ENCODE results near the gene PSMB11. TPM values are rescaled to one million over a fixed set of nuclear protein-coding genes. Genes with fewer than 3 reads are reported as not detected.

Gene PSMB11
- total RNA-seq, 1 experiment from 2014 or later: not detected

Other genes starting within 250 kb of the PSMB11 start
- gene SLC7A7, start 226.8 kb upstream of the PSMB11 start, total RNA-seq (2014; rRNA removed; shearing (Covaris generic)): 27.3 and 28.1 TPM in 2 replicates
- gene MRPL52, start 212.3 kb upstream of the PSMB11 start, total RNA-seq (2014; rRNA removed; shearing (Covaris generic)): 77.9 and 133 TPM in 2 replicates
- 294 and 298 TPM in 2 replicates for gene MMP14, start 205.6 kb upstream of the PSMB11 start, total RNA-seq (2014; rRNA removed; shearing (Covaris generic))
- gene LRP10, start 170.5 kb upstream of the PSMB11 start, total RNA-seq (2014; rRNA removed; shearing (Covaris generic)): 37.1 and 41.5 TPM in 2 replicates
- gene REM2, start 159.0 kb upstream of the PSMB11 start, total RNA-seq (2014; rRNA removed; shearing (Covaris generic)): not detected in 2 replicates
- 62.2 and 78.0 TPM in 2 replicates for gene RBM23, start 123.1 kb upstream of the PSMB11 start, total RNA-seq (2014; rRNA removed; shearing (Covaris generic))
- 206 and 257 TPM in 2 replicates for gene PRMT5, start 112.8 kb upstream of the PSMB11 start, total RNA-seq (2014; rRNA removed; shearing (Covaris generic))
- 102 and 131 TPM in 2 replicates for gene HAUS4, start 85.1 kb upstream of the PSMB11 start, total RNA-seq (2014; rRNA removed; shearing (Covaris generic))
- gene AJUBA, start 59.7 kb upstream of the PSMB11 start, total RNA-seq (2014; rRNA removed; shearing (Covaris generic)): 16.4 and 17.0 TPM in 2 replicates
- 8.7 and 15.1 TPM in 2 replicates for gene C14orf93, start 32.1 kb upstream of the PSMB11 start, total RNA-seq (2014; rRNA removed; shearing (Covaris generic))
- gene PSMB5, start 7.3 kb upstream of the PSMB11 start, total RNA-seq (2014; rRNA removed; shearing (Covaris generic)): 447 and 480 TPM in 2 replicates
- 8.7 and 10.9 TPM in 2 replicates for gene CDH24, start 15.3 kb downstream of the PSMB11 start, total RNA-seq (2014; rRNA removed; shearing (Covaris generic))
- gene ACIN1, start 52.9 kb downstream of the PSMB11 start, total RNA-seq (2014; rRNA removed; shearing (Covaris generic)): 80.3 and 95.3 TPM in 2 replicates
- gene C14orf119, start 53.3 kb downstream of the PSMB11 start, total RNA-seq (2014; rRNA removed; shearing (Covaris generic)): 53.7 and 55.2 TPM in 2 replicates
- gene CIROP, start 62.8 kb downstream of the PSMB11 start, total RNA-seq (2014; rRNA removed; shearing (Covaris generic)): not detected in 2 replicates
- gene CEBPE, start 77.0 kb downstream of the PSMB11 start, total RNA-seq (2014; rRNA removed; shearing (Covaris generic)): not detected in 2 replicates
- 14.5 and 15.9 TPM in 2 replicates for gene SLC7A8, start 141.4 kb downstream of the PSMB11 start, total RNA-seq (2014; rRNA removed; shearing (Covaris generic))
- gene RNF212B, start 195.7 kb downstream of the PSMB11 start, total RNA-seq (2014; rRNA removed; shearing (Covaris generic)): not detected in 2 replicates
- 17.5 and 25.9 TPM in 2 replicates for gene HOMEZ, start 243.9 kb downstream of the PSMB11 start, total RNA-seq (2014; rRNA removed; shearing (Covaris generic))

Data from G401 (cell line).